Parathyroid adenoma (tissue), 2 donors: ENCODE measurements around the gene MAP1B.

Experiments used
- H2AFZ ChIP-seq: fragments of 300-600 bp; sonication (generic); one replicate; pipeline ENCODE4 v1.7.0; 2017; ENCODE audit warnings: antibody characterized with exemption, mild to moderate bottlenecking
- H3K27ac ChIP-seq: fragments of 300-600 bp; sonication (generic); one replicate; pipeline ENCODE4 v1.7.0; 2017
- H3K27me3 ChIP-seq: fragments of 300-600 bp; sonication (generic); one replicate; pipeline ENCODE4 v1.7.0; 2017; ENCODE audit warnings: low read length; ENCODE audit not compliant: control insufficient read depth, insufficient read depth
- H3K36me3 ChIP-seq: fragments of 300-600 bp; sonication (generic); one replicate; pipeline ENCODE4 v1.7.0; 2017; ENCODE audit warnings: low read length; ENCODE audit not compliant: control insufficient read depth, insufficient read depth
- H3K4me1 ChIP-seq: fragments of 300-600 bp; sonication (generic); one replicate; pipeline ENCODE4 v1.7.0; 2017; ENCODE audit warnings: control low read depth
- H3K4me2 ChIP-seq: fragments of 300-600 bp; sonication (generic); one replicate; pipeline ENCODE4 v1.7.0; 2017; ENCODE audit warnings: low read length
- H3K4me3 ChIP-seq: fragments of 300-600 bp; sonication (generic); one replicate; pipeline ENCODE4 v1.7.0; 2017; ENCODE audit warnings: low read depth, low read length
- H3K79me2 ChIP-seq: fragments of 300-600 bp; sonication (generic); one replicate; pipeline ENCODE4 v1.7.0; 2017; ENCODE audit warnings: control low read depth
- H3K9ac ChIP-seq: fragments of 300-600 bp; sonication (generic); one replicate; pipeline ENCODE4 v1.7.0; 2017; ENCODE audit warnings: mild to moderate bottlenecking
- H3K9me3 ChIP-seq: fragments of 300-600 bp; sonication (generic); one replicate; pipeline ENCODE4 v1.7.0; 2017; ENCODE audit warnings: low read length; ENCODE audit not compliant: control insufficient read depth
- TF ChIP-seq, protein P1 (sequence below): fragments of 300-600 bp; sonication (generic); IDR thresholded peaks from one replicate; pipeline ENCODE4 v1.7.0; 2017; ENCODE audit warnings: antibody characterized with exemption, mild to moderate bottlenecking
- donor health status: primary hyperparathyroidism.

MAP1B gene

GRCh38 chr5:72221541-72221940 is 114.3 kb downstream of the MAP1B start:
- Histone ChIP-seq H3K79me2 (no peaks in the 10 kb centered on the region), H3K9ac (no peak overlapping the region), H3K36me3 (no peaks in the 10 kb centered on the region), H3K27ac (no peak overlapping the region), H3K9me3 (no peaks in the 10 kb centered on the region), H3K27me3 (no peaks in the 10 kb centered on the region), H3K4me2 (no peak overlapping the region), H2AFZ (no peak overlapping the region), H3K4me3 (no peak overlapping the region), H3K4me1 (no peaks in the 10 kb centered on the region)
- TF ChIP-seq, protein P1, sequence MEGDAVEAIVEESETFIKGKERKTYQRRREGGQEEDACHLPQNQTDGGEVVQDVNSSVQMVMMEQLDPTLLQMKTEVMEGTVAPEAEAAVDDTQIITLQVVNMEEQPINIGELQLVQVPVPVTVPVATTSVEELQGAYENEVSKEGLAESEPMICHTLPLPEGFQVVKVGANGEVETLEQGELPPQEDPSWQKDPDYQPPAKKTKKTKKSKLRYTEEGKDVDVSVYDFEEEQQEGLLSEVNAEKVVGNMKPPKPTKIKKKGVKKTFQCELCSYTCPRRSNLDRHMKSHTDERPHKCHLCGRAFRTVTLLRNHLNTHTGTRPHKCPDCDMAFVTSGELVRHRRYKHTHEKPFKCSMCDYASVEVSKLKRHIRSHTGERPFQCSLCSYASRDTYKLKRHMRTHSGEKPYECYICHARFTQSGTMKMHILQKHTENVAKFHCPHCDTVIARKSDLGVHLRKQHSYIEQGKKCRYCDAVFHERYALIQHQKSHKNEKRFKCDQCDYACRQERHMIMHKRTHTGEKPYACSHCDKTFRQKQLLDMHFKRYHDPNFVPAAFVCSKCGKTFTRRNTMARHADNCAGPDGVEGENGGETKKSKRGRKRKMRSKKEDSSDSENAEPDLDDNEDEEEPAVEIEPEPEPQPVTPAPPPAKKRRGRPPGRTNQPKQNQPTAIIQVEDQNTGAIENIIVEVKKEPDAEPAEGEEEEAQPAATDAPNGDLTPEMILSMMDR: no peak

- H3K9me3 ChIP-seq: no peaks in the 10 kb centered on the region
- H3K79me2 ChIP-seq: no peaks in the 10 kb centered on the region
- H3K4me1 ChIP-seq: no peaks in the 10 kb centered on the region
- TF ChIP-seq, protein P1: no peak
- H3K9ac ChIP-seq: no peak overlapping the region
- H3K4me2 ChIP-seq: no peak overlapping the region
- no peaks in the 10 kb centered on the region for H3K36me3 ChIP-seq
- H3K27ac ChIP-seq: no peak overlapping the region
- no peak overlapping the region for H3K4me3 ChIP-seq
- H2AFZ ChIP-seq: no peak overlapping the region
- no peaks in the 10 kb centered on the region for H3K27me3 ChIP-seq
Observed at GRCh38 chr5:72222521-72222920, 115.2 kb downstream of the MAP1B start.

DNA sequence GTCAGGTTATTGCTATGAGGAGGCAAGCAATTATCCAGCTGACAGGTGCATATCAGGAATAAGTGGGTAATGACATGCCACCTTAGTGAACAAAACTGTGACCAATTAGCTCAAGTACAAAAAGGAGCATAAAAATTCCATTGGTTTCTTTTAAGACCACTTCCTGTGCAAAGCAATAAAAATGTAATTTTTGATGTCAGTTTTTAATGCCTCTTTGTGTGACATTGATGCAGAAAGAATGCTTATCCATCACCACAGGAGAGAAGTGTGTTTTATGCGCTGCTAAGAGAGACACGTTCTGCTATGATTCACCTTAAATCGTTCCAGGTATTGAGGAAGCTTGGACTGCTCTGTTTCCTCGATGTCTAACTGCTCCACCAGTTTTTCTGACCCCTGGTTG is 116.1 kb downstream of the MAP1B start:
- TF ChIP-seq, protein P1: no peak
- Histone ChIP-seq H3K27me3 (no peaks in the 10 kb centered on the region), H3K9me3 (no peaks in the 10 kb centered on the region), H2AFZ (no peak overlapping the region), H3K4me3 (no peak overlapping the region), H3K4me2 (no peak overlapping the region), H3K36me3 (no peaks in the 10 kb centered on the region), H3K27ac (no peak overlapping the region), H3K4me1 (no peaks in the 10 kb centered on the region), H3K79me2 (no peaks in the 10 kb centered on the region), H3K9ac (no peak overlapping the region)

DNA sequence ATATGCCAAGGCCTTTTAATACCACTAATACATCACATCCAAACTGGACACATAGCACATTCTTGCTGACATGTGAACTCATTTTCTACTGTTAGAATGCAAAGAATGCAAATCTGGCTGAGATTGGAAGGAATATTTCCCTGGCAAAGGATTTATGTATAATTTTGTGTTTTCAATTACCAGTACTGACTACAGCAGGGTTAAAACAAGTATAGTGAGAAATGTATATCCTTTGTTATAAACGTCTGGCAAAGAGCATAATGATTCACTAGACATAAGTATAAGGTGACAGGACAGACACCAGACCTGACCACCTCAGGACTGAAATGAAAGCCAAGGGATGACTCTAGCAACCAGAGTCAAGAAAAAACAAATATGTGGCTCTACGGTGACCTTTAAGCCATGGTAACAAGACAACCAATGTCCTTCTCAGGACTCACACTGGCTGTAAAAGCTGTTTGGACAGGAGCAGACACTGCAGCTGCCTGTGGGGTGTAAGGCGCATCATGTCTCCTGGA is 117.7 kb downstream of the MAP1B start:
- no peaks in the 10 kb centered on the region for H3K27me3 ChIP-seq
- TF ChIP-seq, protein P1: no peak
- no peak overlapping the region for H3K9ac ChIP-seq
- no peak overlapping the region for H3K4me3 ChIP-seq
- H3K27ac ChIP-seq: no peak overlapping the region
- no peaks in the 10 kb centered on the region for H3K9me3 ChIP-seq
- H3K4me1 ChIP-seq: no peaks in the 10 kb centered on the region
- H3K79me2 ChIP-seq: no peaks in the 10 kb centered on the region
- no peaks in the 10 kb centered on the region for H3K36me3 ChIP-seq
- no peak overlapping the region for H2AFZ ChIP-seq
- no peak overlapping the region for H3K4me2 ChIP-seq

DNA sequence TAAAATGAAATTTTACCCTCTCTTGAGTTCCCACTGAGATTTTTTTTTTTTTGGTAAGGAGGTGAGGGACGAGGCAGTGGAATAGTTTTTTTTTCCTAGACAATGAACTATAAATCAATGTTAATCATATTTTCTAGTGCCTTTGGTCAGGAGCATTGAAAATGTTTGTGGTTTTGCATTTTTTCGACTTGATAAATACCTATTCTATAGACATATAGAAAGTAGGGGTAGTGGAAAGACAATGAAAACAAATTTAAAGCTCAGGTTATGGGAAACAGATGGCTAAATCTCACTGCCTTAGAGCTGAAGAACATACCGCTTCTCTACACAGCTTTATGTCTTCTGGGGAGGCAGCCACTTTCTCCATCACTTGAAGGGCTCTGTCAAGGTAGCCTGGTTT is 118.5 kb downstream of the MAP1B start:
- H3K27me3 ChIP-seq: no peaks in the 10 kb centered on the region
- H3K9ac ChIP-seq: no peak overlapping the region
- no peaks in the 10 kb centered on the region for H3K36me3 ChIP-seq
- H2AFZ ChIP-seq: no peak overlapping the region
- no peaks in the 10 kb centered on the region for H3K79me2 ChIP-seq
- no peak overlapping the region for H3K4me3 ChIP-seq
- no peaks in the 10 kb centered on the region for H3K9me3 ChIP-seq
- H3K4me1 ChIP-seq: no peaks in the 10 kb centered on the region
- no peak overlapping the region for H3K27ac ChIP-seq
- no peak overlapping the region for H3K4me2 ChIP-seq
- TF ChIP-seq, protein P1: no peak
